GM18519 (cell line): ENCODE results near the gene VSTM2B.

Experiments used
- ATAC-seq: cut with Tn5 transposase; IDR thresholded peaks from one replicate; pipeline ENCODE4 v1.9.1; 2021; ENCODE audit warnings: mild to moderate bottlenecking, moderate library complexity; ENCODE audit not compliant: unreplicated experiment, low FRiP score

Gene VSTM2B

GRCh38 chr19:29515233-29515619 is 10.6 kb upstream of the VSTM2B start:
- no peak for ATAC-seq

- no peak for ATAC-seq
Observed at GRCh38 chr19:29515706-29516357, 10.0 kb upstream of the VSTM2B start.

GRCh38 chr19:29516358-29516725 is 9.5 kb upstream of the VSTM2B start:
- ATAC-seq, result no peak

GRCh38 chr19:29516821-29517395 is 8.9 kb upstream of the VSTM2B start:
- ATAC-seq, result no peak

GRCh38 chr19:29517412-29517811 is 8.4 kb upstream of the VSTM2B start:
- no peak for ATAC-seq

GRCh38 chr19:29517946-29518345 is 7.8 kb upstream of the VSTM2B start:
- ATAC-seq, result no peak

GRCh38 chr19:29519146-29519545 is 6.6 kb upstream of the VSTM2B start:
- no peak for ATAC-seq

GRCh38 chr19:29519931-29520330 is 5.9 kb upstream of the VSTM2B start:
- no peak for ATAC-seq

GRCh38 chr19:29520390-29520789 is 5.4 kb upstream of the VSTM2B start:
- no peak for ATAC-seq

GRCh38 chr19:29521291-29522075 is 4.3 kb upstream of the VSTM2B start:
- no peak for ATAC-seq

- no peak for ATAC-seq
Observed at GRCh38 chr19:29523568-29523967, 2.2 kb upstream of the VSTM2B start.

GRCh38 chr19:29524201-29524911 is 1.4 kb upstream of the VSTM2B start:
- no peak for ATAC-seq

GRCh38 chr19:29524912-29525831 is 622 bp upstream of the VSTM2B start:
- no peak for ATAC-seq

GRCh38 chr19:29526730-29527499 is 1.1 kb downstream of the VSTM2B start:
- ATAC-seq, result no peak

- no peak for ATAC-seq
Observed at GRCh38 chr19:29527500-29528328, 1.9 kb downstream of the VSTM2B start.

- peak; percentile 54 for ATAC-seq
Observed at GRCh38 chr19:29528350-29528945, 2.7 kb downstream of the VSTM2B start.

GRCh38 chr19:29528946-29529645 is 3.3 kb downstream of the VSTM2B start:
- no peak for ATAC-seq
